ENCODE results near the gene DCTN4.

- TF ChIP-seq CTCF (conservative IDR thresholded peaks at IDR 0.05; ENCODE audit: low read depth, low read length) (no peak), EZH2 (IDR thresholded peaks at IDR 0.05; ENCODE audit: low read length, unreplicated experiment) (no peak)
Measured at GRCh38 chr5:150689120-150689519, 69.7 kb downstream of the DCTN4 start.

Measured in PC-3 (cell line).